Ovary (tissue), 3 donors: Measurements from ENCODE around the gene ARHGAP21.

Experiments
- CTCF ChIP-seq, 3 donors: fragments of 450-650 bp in 2 of 3; fragments of 200-600 bp in 1 of 3; IDR thresholded peaks; one replicate each; pipeline versions ENCODE4 v1.5.1 to v1.8.0; 2016 to 2022; ENCODE audit warnings: antibody characterized with exemption in 3 of 3, mild to moderate bottlenecking in 1 of 3
- POLR2A ChIP-seq: fragments of 450-650 bp; IDR thresholded peaks from one replicate; pipeline ENCODE4 v1.6.1; 2017; ENCODE audit warnings: antibody characterized with exemption, mild to moderate bottlenecking, moderate library complexity
- donor health status: DM: no; HTN: no; CAD: no.

GRCh38 chr10:24574578-24575155 is 149.0 kb downstream of the ARHGAP21 start:
- no peak for TF ChIP-seq CTCF (IDR thresholded peaks at IDR 0.05)
- TF ChIP-seq POLR2A, result no peak
